Osteocyte (in vitro differentiated cells): ENCODE measurements around the gene PPL. TPM values are rescaled to one million over a fixed set of nuclear protein-coding genes. Genes with fewer than 3 reads are reported as not detected.

Experiments
- DNase-seq: peaks from one replicate; pipeline ENCODE4 v3.0.0; 2021; ENCODE audit warnings: mixed read lengths; ENCODE audit not compliant: unreplicated experiment; ENCODE audit errors: extremely low spot score
- H3K27ac Mint-ChIP-seq: one replicate; pipeline ENCODE4 v1.8.0; 2021; ENCODE audit warnings: mild to moderate bottlenecking, mixed read lengths; ENCODE audit not compliant: unreplicated experiment
- H3K27me3 Mint-ChIP-seq: one replicate; pipeline ENCODE4 v1.8.0; 2021; ENCODE audit warnings: mixed read lengths; ENCODE audit not compliant: unreplicated experiment
- H3K36me3 Mint-ChIP-seq: one replicate; pipeline ENCODE4 v1.8.0; 2021; ENCODE audit warnings: mixed read lengths; ENCODE audit not compliant: unreplicated experiment
- H3K4me1 Mint-ChIP-seq: one replicate; pipeline ENCODE4 v1.8.0; 2021; ENCODE audit warnings: mixed read lengths; ENCODE audit not compliant: unreplicated experiment
- H3K4me3 Mint-ChIP-seq: one replicate; pipeline ENCODE4 v1.8.0; 2021; ENCODE audit warnings: mild to moderate bottlenecking, moderate library complexity, mixed read lengths; ENCODE audit not compliant: unreplicated experiment
- H3K9me3 Mint-ChIP-seq: one replicate; pipeline ENCODE4 v1.8.0; 2021; ENCODE audit warnings: mixed read lengths; ENCODE audit not compliant: unreplicated experiment
- total RNA-seq: library from RNA; stranded (reverse); gene quantifications from 2 replicates; pipeline ENCODE4 v1.2.1, GENCODE V29; 2021
- TF ChIP-seq, protein P1 (sequence below): fragments of 200-600 bp; sonication (generic); IDR thresholded peaks from 2 replicates; pipeline ENCODE4 v1.5.0; 2021; ENCODE audit warnings: antibody characterized with exemption, mild to moderate bottlenecking, moderate library complexity

The PPL gene
- total RNA-seq, 1 donor from 2014 or later: 10.3 TPM

DNA sequence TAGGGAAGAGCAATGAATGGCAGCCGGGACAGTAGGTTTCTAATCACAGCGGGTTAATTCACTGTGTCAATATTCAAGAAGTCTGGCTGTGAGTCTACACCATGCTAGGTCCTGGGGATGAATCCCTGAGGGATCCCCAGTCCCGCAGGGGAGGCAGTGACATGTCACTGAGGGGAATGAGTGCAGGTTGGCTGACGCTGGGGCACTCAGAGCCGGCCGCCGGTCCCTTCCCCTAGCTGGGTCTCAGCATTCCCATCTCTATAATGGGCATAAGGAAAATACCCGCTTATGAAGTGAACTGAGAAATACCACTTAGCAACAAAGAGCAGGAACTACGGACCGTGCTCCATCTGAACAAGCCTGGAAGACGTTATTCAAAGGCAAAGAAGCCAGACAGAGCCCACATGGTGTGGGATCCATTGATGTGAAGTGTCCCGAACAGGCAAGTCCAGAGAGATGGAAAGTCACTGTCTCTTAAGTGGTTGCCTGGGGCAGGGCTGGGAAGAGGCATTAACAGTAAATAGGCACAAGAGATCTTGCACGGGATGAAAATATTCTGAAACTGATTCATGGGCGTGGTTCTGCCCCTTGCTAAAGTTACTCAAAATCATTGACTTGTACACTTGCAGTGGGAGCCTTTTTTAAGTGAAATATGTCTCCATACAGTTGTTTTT, 31.9 kb downstream of the PPL start:
- Mint-ChIP-seq H3K9me3 (no peaks in the 10 kb centered on the region), H3K27me3 (peaks cover 11% of the 10 kb centered on the region), H3K27ac (no peak overlapping the region), H3K4me3 (no peak overlapping the region), H3K36me3 (peaks cover 2% of the 10 kb centered on the region), H3K4me1 (peaks cover 2% of the 10 kb centered on the region)
- TF ChIP-seq, protein P1, sequence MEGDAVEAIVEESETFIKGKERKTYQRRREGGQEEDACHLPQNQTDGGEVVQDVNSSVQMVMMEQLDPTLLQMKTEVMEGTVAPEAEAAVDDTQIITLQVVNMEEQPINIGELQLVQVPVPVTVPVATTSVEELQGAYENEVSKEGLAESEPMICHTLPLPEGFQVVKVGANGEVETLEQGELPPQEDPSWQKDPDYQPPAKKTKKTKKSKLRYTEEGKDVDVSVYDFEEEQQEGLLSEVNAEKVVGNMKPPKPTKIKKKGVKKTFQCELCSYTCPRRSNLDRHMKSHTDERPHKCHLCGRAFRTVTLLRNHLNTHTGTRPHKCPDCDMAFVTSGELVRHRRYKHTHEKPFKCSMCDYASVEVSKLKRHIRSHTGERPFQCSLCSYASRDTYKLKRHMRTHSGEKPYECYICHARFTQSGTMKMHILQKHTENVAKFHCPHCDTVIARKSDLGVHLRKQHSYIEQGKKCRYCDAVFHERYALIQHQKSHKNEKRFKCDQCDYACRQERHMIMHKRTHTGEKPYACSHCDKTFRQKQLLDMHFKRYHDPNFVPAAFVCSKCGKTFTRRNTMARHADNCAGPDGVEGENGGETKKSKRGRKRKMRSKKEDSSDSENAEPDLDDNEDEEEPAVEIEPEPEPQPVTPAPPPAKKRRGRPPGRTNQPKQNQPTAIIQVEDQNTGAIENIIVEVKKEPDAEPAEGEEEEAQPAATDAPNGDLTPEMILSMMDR: no peak
- no peak for DNase-seq

DNA sequence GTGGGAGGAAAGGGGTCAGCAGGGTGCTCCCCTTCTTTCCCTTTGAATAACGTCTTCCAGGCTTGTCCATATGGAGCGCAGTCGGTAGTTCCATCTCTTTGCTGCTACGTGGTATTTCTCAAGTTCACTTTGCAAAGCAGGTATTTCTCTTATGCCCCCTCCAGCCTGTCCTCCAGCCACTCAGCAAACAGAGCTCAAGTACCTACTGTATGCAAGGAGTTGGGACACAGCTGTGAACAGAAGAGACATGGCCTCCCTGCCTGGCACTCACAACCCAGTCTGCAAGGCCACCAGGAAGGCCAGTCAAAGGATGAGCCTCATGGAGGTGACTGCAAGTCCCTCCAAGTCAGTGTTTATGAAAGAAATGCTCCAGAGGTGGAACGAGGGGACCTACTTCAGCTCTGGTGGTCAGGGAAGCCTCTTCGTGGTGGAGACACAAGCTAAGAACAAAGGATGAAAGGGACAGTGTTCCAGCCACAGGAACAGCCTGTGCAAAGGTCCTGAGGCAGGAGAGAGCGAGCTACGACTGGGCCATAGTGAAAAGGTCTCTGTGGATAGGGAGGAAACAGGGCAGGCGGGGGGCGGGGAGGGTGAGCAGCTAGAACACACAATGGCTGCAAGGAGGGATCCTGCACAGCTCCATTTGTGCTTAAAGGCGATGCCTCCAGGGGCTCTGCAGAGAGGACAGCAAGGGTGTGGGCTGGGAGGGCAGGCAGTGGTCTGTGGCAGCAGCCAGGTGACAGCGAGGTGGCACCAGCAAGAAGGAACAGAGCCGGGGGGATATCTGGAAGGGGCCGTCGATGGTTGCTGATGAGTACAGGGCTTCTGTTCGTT, 32.6 kb downstream of the PPL start:
- H3K36me3 Mint-ChIP-seq: peaks cover 2% of the 10 kb centered on the region
- no peak overlapping the region for H3K27ac Mint-ChIP-seq
- H3K27me3 Mint-ChIP-seq: peaks cover 11% of the 10 kb centered on the region
- no peak for DNase-seq
- peaks cover 2% of the 10 kb centered on the region for H3K4me1 Mint-ChIP-seq
- TF ChIP-seq, protein P1: no peak
- H3K9me3 Mint-ChIP-seq: no peaks in the 10 kb centered on the region
- no peak overlapping the region for H3K4me3 Mint-ChIP-seq

DNA sequence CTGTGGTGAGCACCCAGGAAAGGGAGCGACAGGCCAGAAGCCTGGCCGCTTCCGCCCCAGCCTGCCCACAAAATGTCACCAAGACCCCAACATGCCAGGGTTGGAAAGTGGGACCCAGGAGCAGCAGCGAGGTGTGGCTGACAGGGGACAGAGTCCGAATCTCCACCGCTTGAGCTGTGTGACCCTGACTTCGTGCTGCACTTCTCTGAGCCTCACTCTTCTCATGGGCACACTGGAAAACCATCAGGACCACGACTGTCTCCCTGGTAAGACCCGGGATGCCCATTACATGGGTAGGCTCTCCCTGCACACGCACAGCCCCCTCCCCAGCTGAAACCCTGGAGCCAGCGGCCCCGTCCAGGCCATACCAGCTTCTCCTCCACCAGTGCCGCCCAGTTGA, 34.9 kb downstream of the PPL start:
- Mint-ChIP-seq H3K27me3 (peaks cover 11% of the 10 kb centered on the region), H3K4me3 (no peak overlapping the region)

DNA sequence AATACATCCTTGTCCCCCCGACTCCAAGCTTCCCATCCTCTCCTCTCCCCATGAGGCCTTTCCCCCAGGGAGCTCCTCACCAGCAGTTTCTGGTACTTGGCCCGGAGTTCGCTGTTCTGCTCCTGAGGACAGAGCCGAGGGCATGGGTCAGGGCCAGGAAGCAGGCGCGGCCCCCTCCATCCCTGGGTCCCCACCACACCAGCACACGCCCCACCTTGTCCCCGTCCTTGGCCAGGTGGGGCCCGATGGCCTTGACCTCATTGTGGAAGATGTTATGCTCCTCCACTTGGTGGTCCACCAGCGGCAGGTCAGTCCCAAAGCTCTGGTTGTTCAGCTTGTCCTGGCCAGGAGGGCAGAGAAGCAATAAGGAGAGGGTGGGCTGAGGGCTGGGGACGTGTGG, 36.2 kb downstream of the PPL start:
- Mint-ChIP-seq H3K36me3 (peaks cover 8% of the 10 kb centered on the region), H3K9me3 (peaks cover 4% of the 10 kb centered on the region), H3K27ac (no peak overlapping the region), H3K4me1 (no peaks in the 10 kb centered on the region), H3K27me3 (peaks cover 11% of the 10 kb centered on the region), H3K4me3 (no peak overlapping the region)
- no peak for DNase-seq
- TF ChIP-seq, protein P1: no peak

More for the DNA sequence above, 34.9 kb downstream of the PPL start:
- TF ChIP-seq, protein P1: no peak
- H3K36me3 Mint-ChIP-seq: peaks cover 8% of the 10 kb centered on the region
- peaks cover 4% of the 10 kb centered on the region for H3K9me3 Mint-ChIP-seq
- no peaks in the 10 kb centered on the region for H3K4me1 Mint-ChIP-seq
- no peak for DNase-seq
- no peak overlapping the region for H3K27ac Mint-ChIP-seq

DNA sequence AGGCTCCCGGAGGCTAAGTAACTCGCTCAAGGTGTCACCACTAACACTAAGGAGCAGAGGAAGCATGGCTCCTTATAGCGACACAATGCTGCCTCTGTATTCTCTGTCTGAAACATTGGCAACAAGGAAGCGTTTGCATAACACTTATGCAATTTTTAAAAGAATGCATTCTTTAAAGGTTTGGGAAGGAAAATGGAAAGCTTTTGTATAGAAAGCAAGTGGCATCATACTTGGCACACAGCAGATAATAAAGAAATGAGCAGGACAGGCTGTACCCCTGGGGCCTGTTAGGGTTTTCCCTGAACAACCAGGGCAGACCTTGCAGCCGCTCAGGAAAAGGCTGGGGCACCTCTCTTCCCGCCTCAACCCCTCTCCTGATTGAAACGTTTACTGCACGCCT, 36.9 kb downstream of the PPL start:
- Mint-ChIP-seq H3K27ac (no peak overlapping the region), H3K4me1 (no peaks in the 10 kb centered on the region)

More for the DNA sequence above, 36.9 kb downstream of the PPL start:
- DNase-seq: no peak
- Mint-ChIP-seq H3K36me3 (peaks cover 8% of the 10 kb centered on the region), H3K4me3 (no peak overlapping the region), H3K27me3 (peaks cover 11% of the 10 kb centered on the region), H3K9me3 (peaks cover 4% of the 10 kb centered on the region)
- TF ChIP-seq, protein P1: no peak
